Naive B cell (primary cell): Measurements from ENCODE around the gene PPP3R1. TPM values are rescaled to one million over a fixed set of nuclear protein-coding genes. Genes with fewer than 3 reads are reported as not detected.

ENCODE experiments used
- ATAC-seq, 2 donors: fragments of 150-1000 bp; cut with Tn5 transposase; 2 replicates each; pipeline ENCODE4 v1.10.0; 2021; ENCODE audit warnings: low read depth in 2 of 2, mild to moderate bottlenecking in 2 of 2, moderate library complexity in 2 of 2
- DNase-seq: peaks from one replicate; pipeline ENCODE4 v3.0.0; 2022
- H3K27ac Mint-ChIP-seq, 6 donors: one replicate each; pipeline ENCODE4 v1.8.0; 2020 to 2022; ENCODE audit warnings: mild to moderate bottlenecking in 6 of 6, mixed read lengths in 6 of 6, moderate library complexity in 5 of 6, inconsistent platforms in 2 of 6
- H3K27me3 Mint-ChIP-seq, 3 donors: one replicate each; pipeline ENCODE4 v1.8.0; 2021 to 2022; ENCODE audit warnings: mixed read lengths in 3 of 3, mild to moderate bottlenecking in 1 of 3
- H3K36me3 Mint-ChIP-seq, 2 donors: one replicate each; pipeline ENCODE4 v1.8.0; 2020 to 2022; ENCODE audit warnings: mixed read lengths in 2 of 2, inconsistent platforms in 1 of 2, mild to moderate bottlenecking in 1 of 2
- H3K4me1 Mint-ChIP-seq, 3 donors: one replicate each; pipeline ENCODE4 v1.8.0; 2020 to 2022; ENCODE audit warnings: mixed read lengths in 3 of 3, inconsistent platforms in 1 of 3, mild to moderate bottlenecking in 1 of 3, moderate library complexity in 1 of 3
- H3K4me3 Mint-ChIP-seq, 8 donors: one replicate each; pipeline ENCODE4 v1.8.0; 2020 to 2022; ENCODE audit warnings: mild to moderate bottlenecking in 8 of 8, mixed read lengths in 8 of 8, moderate library complexity in 8 of 8, inconsistent platforms in 2 of 8
- H3K9me3 Mint-ChIP-seq, 7 donors: one replicate each; pipeline ENCODE4 v1.8.0; 2020 to 2022; ENCODE audit warnings: mixed read lengths in 7 of 7, mild to moderate bottlenecking in 5 of 7, inconsistent platforms in 2 of 7, moderate library complexity in 1 of 7
- polyA plus RNA-seq, 6 donors: library from polyadenylated mRNA; unstranded; fragments of 300-500 nt; fragmentation: Illumina TruSeq; gene quantifications; one replicate each; pipeline ENCODE4 v1.2.3, GENCODE V29; 2021; ENCODE audit warnings: low read depth in 6 of 6

Gene PPP3R1
- polyA plus RNA-seq, 6 donors from 2014 or later = 1.4 to 11.2 (median 6.6) TPM

DNA sequence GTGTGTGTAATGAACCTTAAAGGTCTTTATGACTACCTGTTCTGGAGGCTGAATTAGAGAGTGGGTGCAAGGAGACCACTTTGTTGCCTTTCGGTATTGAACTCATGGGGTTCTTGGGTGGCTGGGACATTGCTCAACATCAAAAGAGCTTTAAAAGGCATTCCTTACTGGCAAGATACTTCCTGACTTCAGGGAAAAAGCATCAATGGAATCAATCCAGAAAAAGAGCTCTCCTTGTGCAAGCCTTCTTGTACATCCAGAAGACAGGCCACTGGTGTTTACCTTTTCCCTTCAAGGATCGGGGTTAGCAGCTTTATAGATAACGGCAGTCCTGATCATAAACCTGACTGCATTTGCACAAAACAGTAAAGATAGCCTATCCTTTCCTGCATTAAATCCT lies 85.1 kb downstream of the PPP3R1 start:
- peaks cover 8 to 13% of the 10 kb centered on the region in 2 donors for H3K36me3 Mint-ChIP-seq
- peak overlapping the region in 1 of 6 donors; percentile 33 for H3K27ac Mint-ChIP-seq

DNA sequence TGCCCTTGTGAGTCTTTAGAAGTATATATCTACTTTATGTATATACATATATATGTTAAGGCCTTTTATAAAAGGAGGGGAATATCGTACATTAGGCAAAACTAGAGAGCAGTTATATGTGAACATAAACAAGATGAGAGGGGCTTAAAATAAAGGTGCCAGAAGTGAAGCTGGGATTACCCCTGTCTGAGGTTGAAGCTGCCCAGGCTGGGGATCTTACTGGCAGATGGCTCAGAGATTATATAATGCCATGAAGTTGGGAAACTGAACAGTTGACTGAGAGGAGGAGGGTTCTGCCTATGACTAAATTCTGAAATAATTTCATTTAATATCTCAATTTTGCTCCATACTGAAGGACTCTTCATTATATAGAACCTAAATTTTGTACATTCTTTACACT lies 88.7 kb downstream of the PPP3R1 start:
- Mint-ChIP-seq H3K36me3 (peaks cover 23 to 24% of the 10 kb centered on the region in 2 donors), H3K27ac (no peak overlapping the region), H3K4me1 (peaks cover 17 to 22% (median 21%) of the 10 kb centered on the region in 3 donors), H3K27me3 (no peaks in the 10 kb centered on the region), H3K4me3 (no peak overlapping the region), H3K9me3 (no peaks in the 10 kb centered on the region)
- ATAC-seq = no peak
- DNase-seq = no peak

More for the DNA sequence above, 85.1 kb downstream of the PPP3R1 start:
- Mint-ChIP-seq H3K4me3 (no peak overlapping the region), H3K9me3 (no peaks in the 10 kb centered on the region), H3K27me3 (no peaks in the 10 kb centered on the region), H3K4me1 (peaks cover 3 to 10% (median 7%) of the 10 kb centered on the region in 3 donors)
- DNase-seq (no peak), ATAC-seq (no peak)

DNA sequence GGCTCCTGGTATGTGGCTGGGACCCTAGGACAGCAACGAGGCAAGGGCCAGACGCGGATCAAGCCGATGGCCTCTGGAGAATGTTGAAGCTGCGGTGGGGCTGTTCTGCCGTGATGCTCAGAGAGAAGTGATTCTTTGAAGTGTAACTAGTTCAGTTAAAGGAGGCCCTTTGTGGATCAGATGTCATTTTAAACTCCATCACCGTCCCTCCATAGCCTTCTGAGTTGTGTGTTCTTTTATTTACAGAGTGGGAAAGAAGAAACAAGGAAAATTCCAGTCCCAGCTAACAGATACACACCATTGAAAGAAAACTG lies 94.2 kb downstream of the PPP3R1 start:
- ATAC-seq (peak; percentile 34 to 40), DNase-seq (no peak)
- H3K4me3 Mint-ChIP-seq = peak overlapping the region; percentile 92 to 100 (median 98)
- H3K9me3 Mint-ChIP-seq = no peaks in the 10 kb centered on the region
- no peaks in the 10 kb centered on the region for H3K27me3 Mint-ChIP-seq
- H3K36me3 Mint-ChIP-seq = peaks cover 16 to 17% of the 10 kb centered on the region in 2 donors
- peaks cover 28 to 54% (median 31%) of the 10 kb centered on the region in 3 donors for H3K4me1 Mint-ChIP-seq
- H3K27ac Mint-ChIP-seq = peak overlapping the region; percentile 98 to 100 (median 100)

DNA sequence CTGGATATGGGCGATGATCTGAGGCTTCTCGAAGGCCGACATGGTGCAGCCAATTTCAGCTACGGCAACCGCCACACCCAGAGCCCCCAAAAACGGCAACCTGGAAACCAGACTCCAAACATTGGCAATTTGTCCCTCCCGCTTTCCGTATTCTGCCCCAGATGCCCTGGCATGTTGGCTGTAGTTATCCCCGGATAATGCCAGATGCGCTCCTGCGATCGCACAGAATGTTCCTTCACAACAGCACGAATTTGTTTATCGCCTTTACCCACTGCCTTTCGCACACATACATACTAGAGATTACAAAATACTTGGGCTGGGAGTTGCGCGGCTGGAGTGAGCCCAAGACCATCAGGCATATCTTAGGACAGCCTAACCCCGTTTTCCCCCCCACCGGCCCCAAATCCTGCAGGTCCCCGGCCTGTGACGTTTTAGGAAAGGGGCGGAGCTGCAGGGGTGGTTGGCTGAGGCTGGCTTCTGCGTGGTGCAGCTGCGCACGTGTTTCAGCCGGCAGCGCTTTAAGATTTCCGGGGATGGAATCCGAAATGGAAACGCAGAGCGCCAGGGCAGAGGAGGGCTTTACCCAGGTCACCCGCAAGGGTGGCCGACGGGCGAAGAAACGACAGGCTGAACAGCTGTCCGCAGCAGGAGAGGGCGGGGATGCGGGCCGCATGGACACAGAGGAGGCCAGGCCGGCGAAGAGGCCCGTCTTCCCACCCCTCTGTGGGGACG lies 94.8 kb downstream of the PPP3R1 start, which contains the start of gene PNO1:
TSS of gene PNO1 (plus strand) at position 487 of the 732 bp plus-strand sequence. CDS start at position 534, 47 bp downstream.
- Mint-ChIP-seq H3K36me3 (peaks cover 14 to 16% of the 10 kb centered on the region in 2 donors), H3K27me3 (no peaks in the 10 kb centered on the region), H3K4me1 (peaks cover 33 to 60% (median 36%) of the 10 kb centered on the region in 3 donors), H3K4me3 (peak within 1 kb of the TSS; percentile 92 to 100 (median 98)), H3K27ac (peak within 1 kb of the TSS; percentile 98 to 100 (median 100)), H3K9me3 (no peaks in the 10 kb centered on the region)
- DNase-seq (peak; percentile 97), ATAC-seq (peak; percentile 89 to 90)

DNA sequence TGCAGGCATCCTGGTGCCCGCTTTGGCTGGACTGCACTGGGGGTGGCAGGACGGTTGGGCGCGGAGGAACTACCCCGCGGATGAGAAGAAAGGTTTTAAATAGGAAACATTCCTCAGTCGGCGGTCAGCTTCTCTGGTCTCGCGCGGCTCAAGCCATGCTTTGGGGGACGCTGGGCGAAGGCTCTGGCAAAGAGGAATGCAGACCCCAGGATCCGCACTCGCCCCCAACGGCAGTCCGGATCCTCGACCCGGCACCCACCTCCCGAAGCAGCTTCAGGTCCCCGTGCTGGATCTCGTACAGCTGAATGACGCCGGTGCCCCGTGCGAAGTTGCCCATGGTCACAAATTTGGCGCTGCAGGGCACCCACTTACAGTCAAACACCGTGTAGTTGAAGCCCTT lies 95.3 kb downstream of the PPP3R1 start:
- ATAC-seq = peak; percentile 36 to 46
- Mint-ChIP-seq H3K4me1 (peaks cover 35 to 65% (median 41%) of the 10 kb centered on the region in 3 donors), H3K27ac (peak overlapping the region; percentile 98 to 100 (median 100)), H3K9me3 (no peaks in the 10 kb centered on the region), H3K4me3 (peak overlapping the region; percentile 92 to 100 (median 98)), H3K27me3 (no peaks in the 10 kb centered on the region), H3K36me3 (peaks cover 8 to 16% of the 10 kb centered on the region in 2 donors)
- no peak for DNase-seq

DNA sequence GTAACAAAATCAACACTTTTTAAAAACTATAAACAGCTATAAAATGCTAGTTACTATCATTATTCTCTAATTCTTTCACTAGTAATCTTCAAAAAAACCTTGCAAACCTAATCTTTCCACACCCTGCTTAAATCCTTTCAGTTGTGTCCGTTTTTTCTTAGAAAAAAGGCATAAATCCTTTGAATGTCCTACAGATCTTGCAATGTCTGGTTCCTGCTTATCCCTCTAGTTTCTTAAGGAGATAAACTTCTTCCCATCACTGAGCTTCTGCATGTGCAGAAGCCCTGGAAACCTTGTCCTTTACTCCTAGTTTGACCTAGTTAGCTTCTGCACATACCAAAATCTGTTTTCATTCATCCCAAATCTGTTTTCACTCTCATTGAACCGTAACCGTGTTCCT lies 95.9 kb downstream of the PPP3R1 start:
- Mint-ChIP-seq H3K27ac (peak overlapping the region; percentile 54 to 100 (median 100)), H3K9me3 (no peaks in the 10 kb centered on the region), H3K27me3 (no peaks in the 10 kb centered on the region), H3K4me1 (peaks cover 40 to 70% (median 45%) of the 10 kb centered on the region in 3 donors), H3K4me3 (peak overlapping the region; percentile 92 to 100 (median 98)), H3K36me3 (peaks cover 8 to 14% of the 10 kb centered on the region in 2 donors)
- no peak for DNase-seq
- no peak for ATAC-seq

DNA sequence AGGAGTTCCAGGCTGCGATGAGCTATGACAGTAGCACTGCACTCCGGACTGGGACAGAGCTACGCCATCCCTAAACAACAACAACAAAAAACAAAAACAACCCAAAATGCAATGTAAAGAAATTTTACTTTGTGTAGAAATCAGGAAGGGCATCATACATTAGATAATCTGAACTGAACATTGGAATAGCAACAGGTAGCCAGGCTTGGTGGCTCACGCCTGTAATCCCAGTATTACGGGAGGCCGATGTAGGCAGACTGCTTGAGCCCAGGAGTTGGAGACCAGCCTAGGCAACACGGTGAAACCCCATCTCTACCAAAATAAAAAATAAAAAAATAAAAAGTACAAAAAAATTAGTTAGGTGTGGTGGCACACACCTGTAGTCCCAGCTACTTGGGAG lies 96.7 kb downstream of the PPP3R1 start:
- ATAC-seq (no peak), DNase-seq (no peak)
- Mint-ChIP-seq H3K4me1 (peaks cover 43 to 77% (median 45%) of the 10 kb centered on the region in 3 donors), H3K9me3 (no peaks in the 10 kb centered on the region), H3K36me3 (peaks cover 4 to 7% of the 10 kb centered on the region in 2 donors), H3K4me3 (peak overlapping the region in 5 of 8 donors; percentile 74 to 98 (median 98)), H3K27me3 (no peaks in the 10 kb centered on the region), H3K27ac (peak overlapping the region in 2 of 6 donors; percentile 44 to 62)

DNA sequence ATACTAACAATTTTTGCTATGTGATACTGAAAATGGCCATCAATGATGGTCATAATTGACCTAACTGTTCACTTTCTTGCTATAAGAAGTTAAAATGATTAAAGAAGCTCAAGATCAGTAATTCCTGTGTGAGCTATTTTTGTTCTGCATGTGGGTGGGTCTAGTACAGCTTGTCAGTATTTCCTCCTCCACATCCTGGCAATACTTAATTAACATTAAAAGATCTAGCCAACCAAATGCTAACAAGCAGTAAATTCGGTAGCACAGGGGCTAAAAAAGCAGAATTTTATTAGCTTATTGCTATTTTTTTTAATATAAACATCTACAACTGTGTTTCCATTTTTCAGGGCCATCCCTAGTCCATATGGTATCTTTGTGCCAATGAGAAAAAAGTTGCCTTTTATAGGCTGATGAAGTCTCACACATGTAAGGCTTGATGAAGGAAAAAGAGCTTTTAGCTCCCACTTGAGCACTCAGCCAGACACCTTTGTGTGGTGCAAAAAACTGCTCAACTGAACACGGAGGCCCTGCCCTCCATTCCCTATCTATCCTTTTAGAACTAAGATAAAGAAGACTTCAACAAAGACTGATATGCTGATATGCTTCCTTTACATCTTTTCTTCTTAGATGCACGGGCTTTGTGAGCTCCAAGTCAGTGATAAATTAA lies 99.5 kb downstream of the PPP3R1 start:
- H3K4me1 Mint-ChIP-seq = peaks cover 34 to 57% (median 37%) of the 10 kb centered on the region in 3 donors
- no peaks in the 10 kb centered on the region for H3K27me3 Mint-ChIP-seq
- ATAC-seq (no peak), DNase-seq (no peak)
- peak overlapping the region; percentile 26 to 73 (median 68) for H3K4me3 Mint-ChIP-seq
- H3K9me3 Mint-ChIP-seq = no peaks in the 10 kb centered on the region
- peak overlapping the region in 5 of 6 donors; percentile 30 to 81 (median 66) for H3K27ac Mint-ChIP-seq
- no peaks in the 10 kb centered on the region for H3K36me3 Mint-ChIP-seq

DNA sequence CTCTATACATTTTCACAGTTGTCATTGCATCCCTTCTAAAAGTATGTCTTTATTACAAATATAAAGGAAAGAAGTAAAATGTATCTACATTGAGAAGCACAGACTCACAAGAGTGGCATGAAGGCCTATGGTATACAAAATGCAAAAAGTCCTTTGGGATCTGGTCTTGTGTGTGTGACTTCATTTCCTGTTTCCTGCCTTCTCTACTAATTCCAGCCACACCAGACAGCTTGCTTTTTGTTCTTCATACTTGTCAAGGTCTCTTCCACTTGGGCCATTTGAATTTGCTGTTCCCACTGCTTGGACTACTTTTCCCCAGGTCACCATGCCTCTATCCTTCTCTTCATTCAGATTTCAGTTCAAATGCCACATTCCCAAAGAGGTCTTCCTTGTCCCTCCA lies 101.3 kb downstream of the PPP3R1 start:
- peak overlapping the region in 3 of 8 donors; percentile 12 to 27 (median 21) for H3K4me3 Mint-ChIP-seq
- no peaks in the 10 kb centered on the region for H3K9me3 Mint-ChIP-seq
- ATAC-seq (no peak), DNase-seq (no peak)
- H3K4me1 Mint-ChIP-seq = peaks cover 24 to 42% (median 25%) of the 10 kb centered on the region in 3 donors
- peak overlapping the region in 5 of 6 donors; percentile 0 to 61 (median 19) for H3K27ac Mint-ChIP-seq
- H3K36me3 Mint-ChIP-seq = no peaks in the 10 kb centered on the region
- H3K27me3 Mint-ChIP-seq = no peaks in the 10 kb centered on the region

DNA sequence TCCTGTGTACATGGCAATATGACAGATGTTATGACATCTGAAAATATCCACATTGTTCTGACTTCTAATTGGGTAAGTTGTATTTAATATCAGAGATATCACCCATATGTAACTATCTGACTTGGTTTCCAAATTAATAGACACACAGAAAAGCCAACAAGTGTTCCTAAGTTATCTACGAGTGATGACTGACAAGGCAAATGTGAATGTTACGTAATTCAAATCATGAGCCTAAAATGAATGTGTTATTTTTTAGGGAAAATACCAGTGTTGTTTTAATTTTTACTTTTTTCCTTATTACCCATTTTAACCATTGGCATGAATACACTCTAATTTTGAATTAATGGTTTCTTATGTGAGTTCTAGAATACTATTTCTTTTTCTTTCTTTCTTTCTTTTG lies 110.5 kb downstream of the PPP3R1 start:
- H3K27ac Mint-ChIP-seq = no peak overlapping the region
- H3K9me3 Mint-ChIP-seq = no peaks in the 10 kb centered on the region
- peaks cover 4 to 8% of the 10 kb centered on the region in 2 donors for H3K36me3 Mint-ChIP-seq
- no peaks in the 10 kb centered on the region for H3K4me1 Mint-ChIP-seq
- DNase-seq (no peak), ATAC-seq (no peak)
- H3K4me3 Mint-ChIP-seq = no peak overlapping the region
- no peaks in the 10 kb centered on the region for H3K27me3 Mint-ChIP-seq

DNA sequence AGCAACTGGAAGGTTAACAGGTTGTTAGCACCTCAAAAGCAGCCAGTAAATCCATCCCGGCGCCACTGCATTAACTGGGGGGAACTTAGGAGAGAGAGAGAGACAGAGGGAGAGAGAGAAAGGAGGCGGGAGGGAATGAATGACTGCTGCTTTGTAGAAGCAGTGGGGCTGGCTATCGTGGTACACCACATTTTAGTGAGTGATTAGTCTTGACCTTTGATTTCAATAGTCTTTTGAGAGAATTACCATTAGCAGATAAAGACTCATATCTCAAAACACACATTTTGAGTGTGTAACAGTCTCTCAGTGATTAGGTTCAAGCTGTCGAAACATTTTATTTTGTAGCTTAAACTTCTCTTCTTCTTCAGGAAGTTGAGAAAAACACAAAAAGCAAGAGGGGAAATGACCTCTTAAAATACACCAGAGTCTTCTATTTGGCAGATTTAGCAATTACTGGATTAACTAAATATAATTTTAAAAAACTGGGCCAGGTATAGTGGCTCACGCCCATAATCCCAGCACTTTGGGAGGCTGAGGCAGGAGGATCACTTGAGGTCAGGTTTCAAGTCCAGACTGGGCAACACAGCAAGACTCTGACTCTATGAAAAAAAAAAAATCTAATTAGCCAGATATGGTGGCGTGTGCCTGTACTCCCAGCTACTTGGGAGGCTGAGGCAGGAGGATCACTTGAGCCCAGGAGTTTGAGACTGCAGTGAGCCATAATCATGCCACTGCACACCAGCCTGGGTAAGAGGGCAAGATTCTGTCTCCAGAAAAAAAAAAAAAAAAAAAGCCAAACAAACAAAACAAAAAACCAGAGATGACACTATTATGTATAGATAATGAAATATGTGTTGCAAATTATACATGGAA lies 116.6 kb downstream of the PPP3R1 start:
- no peaks in the 10 kb centered on the region for H3K9me3 Mint-ChIP-seq
- peak overlapping the region in 2 of 6 donors; percentile 26 to 84 for H3K27ac Mint-ChIP-seq
- no peak overlapping the region for H3K4me3 Mint-ChIP-seq
- no peak for DNase-seq
- peaks cover 16 to 28% of the 10 kb centered on the region in 2 donors for H3K36me3 Mint-ChIP-seq
- H3K4me1 Mint-ChIP-seq = no peaks in the 10 kb centered on the region
- ATAC-seq = no peak
- no peaks in the 10 kb centered on the region for H3K27me3 Mint-ChIP-seq

DNA sequence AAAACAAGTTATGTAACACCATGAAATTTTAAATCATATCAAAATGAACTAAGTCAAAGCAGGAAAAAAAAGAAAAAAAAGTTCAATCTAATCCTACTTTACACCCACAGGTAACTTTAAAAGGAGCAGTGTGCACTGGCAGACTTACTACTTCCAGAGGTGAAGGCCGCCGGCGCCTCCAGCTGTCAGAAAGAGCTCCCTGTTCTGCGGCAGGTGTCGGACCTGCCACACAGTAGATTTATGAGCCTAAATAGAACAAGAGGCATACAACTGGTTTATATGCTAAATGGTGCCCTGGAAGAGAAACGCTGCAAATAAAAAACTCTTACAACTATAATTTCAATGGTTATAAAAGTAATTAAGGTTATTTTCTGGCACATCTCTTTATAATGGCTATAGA lies 117.8 kb downstream of the PPP3R1 start:
- no peaks in the 10 kb centered on the region for H3K4me1 Mint-ChIP-seq
- DNase-seq (no peak), ATAC-seq (no peak)
- peaks cover 16 to 28% of the 10 kb centered on the region in 2 donors for H3K36me3 Mint-ChIP-seq
- no peak overlapping the region for H3K27ac Mint-ChIP-seq
- H3K9me3 Mint-ChIP-seq = no peaks in the 10 kb centered on the region
- H3K4me3 Mint-ChIP-seq = no peak overlapping the region
- no peaks in the 10 kb centered on the region for H3K27me3 Mint-ChIP-seq

DNA sequence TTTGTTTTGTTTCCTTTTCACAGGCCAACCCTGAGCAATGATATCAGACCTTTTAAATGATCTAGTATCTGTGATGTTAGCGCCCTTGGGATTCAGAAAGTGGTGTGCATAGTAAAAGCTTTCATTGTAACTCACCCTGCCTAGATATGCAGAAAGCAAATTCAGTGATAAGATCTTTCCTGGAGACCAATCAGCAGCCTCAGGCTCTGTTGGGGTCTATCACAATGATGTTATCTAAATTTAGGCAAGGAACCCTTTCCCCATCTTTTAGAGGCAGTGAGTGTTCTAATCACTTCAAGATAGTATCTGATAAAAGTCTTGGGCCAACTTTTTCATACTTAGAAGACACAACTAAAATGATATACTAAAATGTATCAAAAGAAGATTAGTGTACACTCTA lies 118.2 kb downstream of the PPP3R1 start:
- peaks cover 16 to 28% of the 10 kb centered on the region in 2 donors for H3K36me3 Mint-ChIP-seq
- no peaks in the 10 kb centered on the region for H3K27me3 Mint-ChIP-seq
- no peak overlapping the region for H3K4me3 Mint-ChIP-seq
- DNase-seq (no peak), ATAC-seq (no peak)
- H3K27ac Mint-ChIP-seq = peak overlapping the region in 1 of 6 donors; percentile 46
- H3K4me1 Mint-ChIP-seq = no peaks in the 10 kb centered on the region
- H3K9me3 Mint-ChIP-seq = no peaks in the 10 kb centered on the region
